HCT116 (cell line): Measurements from ENCODE around the gene CACNA2D3. TPM values are rescaled to one million over a fixed set of nuclear protein-coding genes. Genes with fewer than 3 reads are reported as not detected.

Source experiments
- ATAC-seq: fragments of 200-7000 bp; cut with Tn5 transposase; 2 replicates; pipeline ENCODE4 v1.9.1; 2020; ENCODE audit warnings: mild to moderate bottlenecking, moderate library complexity
- BruUV-seq: library from RNA; stranded (reverse); fragments of 400-500 nt; replicated peaks from 2 replicates; lab custom pipeline; 2021; lab: Mats Ljungman, UMichigan
- CTCF ChIA-PET: fragments of 300-600 bp; sonication (Branson Sonifier 250); formaldehyde crosslinking; loops from one replicate; lab custom pipeline; 2021; ENCODE audit warnings: antibody characterized with exemption; lab: Charles Lee
- POLR2A ChIA-PET: fragments of 300-600, 350-600 bp; sonication (Branson Sonifier 250); formaldehyde crosslinking; loops from one replicate; lab custom pipeline; 2021; ENCODE audit warnings: antibody characterized with exemption; lab: Charles Lee
- RAD21 ChIA-PET, 2 experiments: fragments of 300-600 bp; sonication (Branson Sonifier 250); formaldehyde crosslinking; loops; one replicate each; lab custom pipeline; 2023; ENCODE audit warnings: low total read pairs in 2 of 2; ENCODE audit not compliant: uncharacterized antibody in 2 of 2, unreplicated experiment in 2 of 2, low non-redundant PET in 1 of 2; lab: Charles Lee
- DNase-seq: peaks from one replicate; pipeline ENCODE4 v3.0.0-alpha.2; 2010; ENCODE audit warnings: low read depth, low spot score
- H2AFZ ChIP-seq: fragments of 200-600 bp; shearing (Covaris generic), sonication (generic); 2 replicates; pipeline ENCODE4 v1.6.1; 2017; ENCODE audit warnings: low read depth, mixed run types, mixed read lengths, antibody characterized with exemption, low read length; ENCODE audit not compliant: poor library complexity, severe bottlenecking
- H3K27ac ChIP-seq: 2 replicates; pipeline ENCODE4 v1.5.1; 2012; ENCODE audit warnings: low read depth, low read length
- H3K27me3 ChIP-seq: fragments of 200-600 bp; sonication (generic); 2 replicates; pipeline ENCODE4 v1.6.1; 2016; ENCODE audit warnings: mixed run types, low read length, mixed read lengths; ENCODE audit not compliant: insufficient read depth
- H3K36me3 ChIP-seq, 2 experiments: fragments of 200-500 bp in 1 of 2; fragments of 200-600 bp in 1 of 2; sonication (Bioruptor generic) in 1 of 2; sonication (generic) in 1 of 2; 2 replicates each; pipeline versions ENCODE4 v1.5.1 to v1.6.1; 2014 to 2016; ENCODE audit warnings: low read length in 2 of 2, inconsistent platforms in 1 of 2, mixed read lengths in 1 of 2, mixed run types in 1 of 2; ENCODE audit not compliant: insufficient read depth in 2 of 2, control insufficient read depth in 1 of 2
- H3K4me1 ChIP-seq, 2 experiments: fragments of 200-600 bp in 1 of 2; sonication (generic) in 1 of 2; 2 replicates each; pipeline versions ENCODE4 v1.5.1 to v1.6.1; 2012 to 2017; ENCODE audit warnings: low read length in 2 of 2, inconsistent platforms in 1 of 2, mild to moderate bottlenecking in 1 of 2, mixed read lengths in 1 of 2, mixed run types in 1 of 2, moderate library complexity in 1 of 2; ENCODE audit not compliant: insufficient read depth in 2 of 2, control insufficient read depth in 1 of 2
- H3K4me2 ChIP-seq: fragments of 200-600 bp; sonication (generic); 2 replicates; pipeline ENCODE4 v1.6.1; 2017; ENCODE audit warnings: mixed run types, low read length, mixed read lengths
- H3K4me3 ChIP-seq, 2 experiments: fragments of 200-600 bp in 1 of 2; sonication (generic) in 1 of 2; replicated peaks in 1 of 2; 2 replicates each; pipeline ENCODE4 v1.5.1; 2011 to 2016; ENCODE audit warnings: low read length in 2 of 2, control low read depth in 1 of 2, low read depth in 1 of 2, mild to moderate bottlenecking in 1 of 2, mixed read lengths in 1 of 2, mixed run types in 1 of 2
- H3K79me2 ChIP-seq: fragments of 200-600 bp; sonication (generic); 2 replicates; pipeline ENCODE4 v1.6.1; 2017; ENCODE audit warnings: mild to moderate bottlenecking, mixed run types, low read length, moderate library complexity, mixed read lengths; ENCODE audit not compliant: insufficient read depth
- H3K9ac ChIP-seq: fragments of 200-600 bp; sonication (generic); 2 replicates; pipeline ENCODE4 v1.6.1; 2016; ENCODE audit warnings: low read length, mixed read lengths
- H3K9me2 ChIP-seq: fragments of 200-600 bp; sonication (generic), shearing (Covaris generic); 2 replicates; pipeline ENCODE4 v1.6.1; 2017; ENCODE audit warnings: mixed run types, mild to moderate bottlenecking, moderate library complexity; ENCODE audit not compliant: insufficient read depth
- H3K9me3 ChIP-seq, 2 experiments: fragments of 200-500 bp in 1 of 2; fragments of 200-600 bp in 1 of 2; sonication (Bioruptor generic) in 1 of 2; sonication (generic) in 1 of 2; 2 replicates each; pipeline ENCODE4 v1.6.1; 2014 to 2017; ENCODE audit warnings: low read length in 2 of 2, mixed read lengths in 2 of 2, inconsistent platforms in 1 of 2, low read depth in 1 of 2, mild to moderate bottlenecking in 1 of 2, mixed run types in 1 of 2, moderate library complexity in 1 of 2; ENCODE audit not compliant: control insufficient read depth in 1 of 2, insufficient read depth in 1 of 2
- H4K20me1 ChIP-seq: fragments of 200-600 bp; sonication (generic), shearing (Covaris generic); 2 replicates; pipeline ENCODE4 v1.6.1; 2017; ENCODE audit warnings: mixed run types, mild to moderate bottlenecking, moderate library complexity; ENCODE audit not compliant: insufficient read depth
- ATF3 ChIP-seq: IDR thresholded peaks from 2 replicates; pipeline ENCODE4 v1.6.1; 2012
- CBX3 ChIP-seq: IDR thresholded peaks from 2 replicates; pipeline ENCODE4 v1.6.1; 2012; ENCODE audit warnings: low read depth
- CTCF ChIP-seq, 3 experiments: fragments of 200-600 bp in 1 of 3; sonication (generic) in 1 of 3; IDR thresholded peaks in 2 of 3; conservative IDR thresholded peaks in 1 of 3; 2 replicates each; pipeline ENCODE4 v1.5.1; 2012 to 2017; ENCODE audit warnings: low read depth in 2 of 3, low read length in 2 of 3, antibody characterized with exemption in 1 of 3, borderline replicate concordance in 1 of 3, control low read depth in 1 of 3, mild to moderate bottlenecking in 1 of 3, mixed read lengths in 1 of 3, mixed run types in 1 of 3, moderate library complexity in 1 of 3; ENCODE audit not compliant: insufficient read depth in 1 of 3
- EGR1 ChIP-seq: IDR thresholded peaks from 2 replicates; pipeline ENCODE4 v1.6.1; 2012; ENCODE audit warnings: low read depth
- ELF1 ChIP-seq: IDR thresholded peaks from 2 replicates; pipeline ENCODE4 v1.6.1; 2012; ENCODE audit warnings: low read depth, borderline replicate concordance
- EZH2 ChIP-seq: fragments of 200-600 bp; sonication (generic); IDR thresholded peaks from 2 replicates; pipeline ENCODE4 v1.6.1; 2017; ENCODE audit warnings: antibody characterized with exemption, mixed run types
- EZH2phosphoT487 ChIP-seq: fragments of 200-600 bp; IDR thresholded peaks from 2 replicates; pipeline ENCODE4 v1.6.1; 2018; ENCODE audit warnings: antibody characterized with exemption, borderline replicate concordance
- POLR2A ChIP-seq: IDR thresholded peaks from 2 replicates; pipeline ENCODE4 v1.7.0; 2011; ENCODE audit warnings: borderline replicate concordance; ENCODE audit not compliant: insufficient read depth, insufficient read length; ENCODE audit errors: extremely low read depth
- POLR2AphosphoS5 ChIP-seq: IDR thresholded peaks from 2 replicates; pipeline ENCODE4 v1.6.1; 2011; ENCODE audit warnings: mild to moderate bottlenecking, low read depth, low read length, moderate library complexity
- REST ChIP-seq: IDR thresholded peaks from 2 replicates; pipeline ENCODE4 v1.6.1; 2012; ENCODE audit warnings: low read depth
- SIN3A ChIP-seq: IDR thresholded peaks from 2 replicates; pipeline ENCODE4 v1.6.1; 2012; ENCODE audit warnings: low read depth
- SP1 ChIP-seq: IDR thresholded peaks from 2 replicates; pipeline ENCODE4 v1.6.1; 2012; ENCODE audit warnings: low read depth
- TCF7L2 ChIP-seq: IDR thresholded peaks from 2 replicates; pipeline ENCODE4 v1.7.0; 2011; ENCODE audit warnings: borderline replicate concordance, inconsistent platforms; ENCODE audit not compliant: insufficient read depth, insufficient read length; ENCODE audit errors: extremely low read depth
- ZFX ChIP-seq: fragments of 450-650 bp; IDR thresholded peaks from 2 replicates; pipeline ENCODE4 v1.6.1; 2017
- ZNF274 ChIP-seq: fragments of 200-500 bp; sonication (Bioruptor generic); IDR thresholded peaks from 2 replicates; pipeline ENCODE4 v1.6.1; 2014; ENCODE audit warnings: mild to moderate bottlenecking, low read depth, low read length, inconsistent platforms
- intact Hi-C: fragments of 100-400 bp; cut with micrococcal nuclease; formaldehyde crosslinking; loops from 2 replicates; pipeline ENCODE4 v1.10.0; 2022
- total RNA-seq: library from RNA; stranded (reverse); gene quantifications from one replicate; pipeline ENCODE4 v1.2.1, GENCODE V29; 2021; ENCODE audit not compliant: unreplicated experiment
- TF ChIP-seq, protein P1 (sequence below): IDR thresholded peaks from 2 replicates; pipeline ENCODE4 v1.6.1; 2012

Gene CACNA2D3
- total RNA-seq, 1 experiment from 2014 or later: 0.20 TPM

DNA sequence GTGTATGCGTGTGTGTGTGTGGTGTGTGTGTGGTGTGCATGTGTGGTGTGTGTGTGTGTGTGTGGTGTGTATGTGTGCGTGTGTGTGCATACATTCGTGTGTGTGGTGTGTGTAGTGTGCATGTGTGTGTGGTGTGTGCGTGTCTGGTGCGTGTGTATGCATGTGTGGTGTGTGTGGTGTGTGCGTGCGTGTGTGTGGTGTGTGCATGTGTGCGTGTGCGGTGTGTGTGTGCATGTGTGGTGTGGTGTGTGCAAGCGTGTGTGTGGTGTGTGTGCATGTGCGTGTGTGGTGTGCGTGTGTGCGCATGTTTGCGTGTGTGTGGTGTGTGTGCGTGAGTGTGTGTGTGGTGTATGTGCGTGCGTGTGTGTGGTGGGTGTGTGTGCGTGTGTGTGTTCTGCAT, 595.2 kb downstream of the CACNA2D3 start:
- Histone ChIP-seq H3K36me3 (no peaks in the 10 kb centered on the region), H3K9me3 (peaks cover 0 to 3% of the 10 kb centered on the region in 2 experiments; a peak in 2 of 4 replicates), H3K4me3 (no peak overlapping the region), H3K79me2 (no peaks in the 10 kb centered on the region), H2AFZ (no peak overlapping the region), H3K4me1 (no peaks in the 10 kb centered on the region), H3K9me2 (no peaks in the 10 kb centered on the region), H3K27ac (no peak overlapping the region), H3K9ac (no peak overlapping the region), H3K27me3 (no peaks in the 10 kb centered on the region), H3K4me2 (no peak overlapping the region), H4K20me1 (no peaks in the 10 kb centered on the region)
- ChIA-PET CTCF (no interaction called here), RAD21 (no interaction called here), POLR2A (no interaction called here)
- ATAC-seq (no peak), DNase-seq (no peak)
- BruUV-seq: no TSS peak
- TF ChIP-seq POLR2AphosphoS5 (no peak), ELF1 (no peak), CBX3 (no peak), CTCF (IDR thresholded peaks at IDR 0.05 in 2 of 3, conservative IDR thresholded peaks at IDR 0.05 in 1 of 3; ENCODE audit: borderline replicate concordance in 1 of 3, insufficient read depth in 1 of 3, low read depth in 2 of 3, low read length in 2 of 3) (no peak), SIN3A (no peak), EZH2phosphoT487 (no peak), TCF7L2 (no peak), REST (no peak), ATF3 (no peak), POLR2A (no peak), ZNF274 (no peak), ZFX (no peak), SP1 (no peak), EZH2 (no peak), EGR1 (no peak)
- TF ChIP-seq, protein P1, sequence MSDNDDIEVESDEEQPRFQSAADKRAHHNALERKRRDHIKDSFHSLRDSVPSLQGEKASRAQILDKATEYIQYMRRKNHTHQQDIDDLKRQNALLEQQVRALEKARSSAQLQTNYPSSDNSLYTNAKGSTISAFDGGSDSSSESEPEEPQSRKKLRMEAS: no peak
- intact Hi-C loops: no loop called here
